Measurements from ENCODE around the gene CNTN4. TPM values are rescaled to one million over a fixed set of nuclear protein-coding genes. Genes with fewer than 3 reads are reported as not detected.

CNTN4 gene
- total RNA-seq, 1 donor from 2014 or later, result 0.52 TPM

- DNase-seq (ENCODE audit: low spot score), result no peak
- Mint-ChIP-seq H3K27me3 (ENCODE audit: low read depth) (no peaks in the 10 kb centered on the region), H3K27ac (ENCODE audit: unreplicated experiment) (no peak overlapping the region), H3K4me1 (ENCODE audit: low read depth) (no peaks in the 10 kb centered on the region), H3K36me3 (ENCODE audit: low read depth) (no peaks in the 10 kb centered on the region), H3K4me3 (ENCODE audit: unreplicated experiment) (no peak overlapping the region), H3K9me3 (ENCODE audit: low read depth) (peaks cover 10% of the 10 kb centered on the region)
- TF ChIP-seq CTCF (IDR thresholded peaks at IDR 0.05), result no peak
Measured at GRCh38 chr3:2535206-2535605, 436.5 kb downstream of the CNTN4 start.

GRCh38 chr3:2536575-2536974 is 437.9 kb downstream of the CNTN4 start:
- Mint-ChIP-seq H3K4me1 (ENCODE audit: low read depth) (no peaks in the 10 kb centered on the region), H3K27me3 (ENCODE audit: low read depth) (no peaks in the 10 kb centered on the region), H3K4me3 (ENCODE audit: unreplicated experiment) (no peak overlapping the region), H3K36me3 (ENCODE audit: low read depth) (no peaks in the 10 kb centered on the region), H3K27ac (ENCODE audit: unreplicated experiment) (no peak overlapping the region), H3K9me3 (ENCODE audit: low read depth) (peaks cover 3% of the 10 kb centered on the region)
- no peak for DNase-seq (ENCODE audit: low spot score)
- no peak for TF ChIP-seq CTCF (IDR thresholded peaks at IDR 0.05)

GRCh38 chr3:2540115-2540514 is 441.4 kb downstream of the CNTN4 start:
- Mint-ChIP-seq H3K36me3 (ENCODE audit: low read depth) (no peaks in the 10 kb centered on the region), H3K9me3 (ENCODE audit: low read depth) (peaks cover 10% of the 10 kb centered on the region), H3K27me3 (ENCODE audit: low read depth) (no peaks in the 10 kb centered on the region), H3K27ac (ENCODE audit: unreplicated experiment) (no peak overlapping the region), H3K4me1 (ENCODE audit: low read depth) (no peaks in the 10 kb centered on the region), H3K4me3 (ENCODE audit: unreplicated experiment) (no peak overlapping the region)
- TF ChIP-seq CTCF (IDR thresholded peaks at IDR 0.05), result no peak
- DNase-seq (ENCODE audit: low spot score), result no peak

- H3K27ac Mint-ChIP-seq (ENCODE audit: unreplicated experiment), result no peak overlapping the region
- H3K4me1 Mint-ChIP-seq (ENCODE audit: low read depth), result no peaks in the 10 kb centered on the region
- no peak overlapping the region for H3K4me3 Mint-ChIP-seq (ENCODE audit: unreplicated experiment)
- no peaks in the 10 kb centered on the region for H3K27me3 Mint-ChIP-seq (ENCODE audit: low read depth)
- TF ChIP-seq CTCF (IDR thresholded peaks at IDR 0.05), result no peak
- H3K36me3 Mint-ChIP-seq (ENCODE audit: low read depth), result no peaks in the 10 kb centered on the region
- DNase-seq (ENCODE audit: low spot score), result no peak
- H3K9me3 Mint-ChIP-seq (ENCODE audit: low read depth), result peaks cover 27% of the 10 kb centered on the region
Measured at GRCh38 chr3:2543247-2543646, 444.6 kb downstream of the CNTN4 start.

GRCh38 chr3:2544212-2544611 is 445.5 kb downstream of the CNTN4 start:
- no peak for TF ChIP-seq CTCF (IDR thresholded peaks at IDR 0.05)
- Mint-ChIP-seq H3K4me1 (ENCODE audit: low read depth) (no peaks in the 10 kb centered on the region), H3K36me3 (ENCODE audit: low read depth) (no peaks in the 10 kb centered on the region), H3K9me3 (ENCODE audit: low read depth) (peaks cover 36% of the 10 kb centered on the region), H3K27me3 (ENCODE audit: low read depth) (no peaks in the 10 kb centered on the region), H3K27ac (ENCODE audit: unreplicated experiment) (no peak overlapping the region), H3K4me3 (ENCODE audit: unreplicated experiment) (no peak overlapping the region)
- DNase-seq (ENCODE audit: low spot score), result no peak

Measured in chondrocyte (in vitro differentiated cells).